Measurements from ENCODE around the gene CD84. TPM values are rescaled to one million over a fixed set of nuclear protein-coding genes. Genes with fewer than 3 reads are reported as not detected.

The CD84 gene
- total and polyA plus RNA-seq, 2 donors (not counting 1 experiment from before 2014, with no cell fraction given): 19.8 to 63.9 TPM

DNA sequence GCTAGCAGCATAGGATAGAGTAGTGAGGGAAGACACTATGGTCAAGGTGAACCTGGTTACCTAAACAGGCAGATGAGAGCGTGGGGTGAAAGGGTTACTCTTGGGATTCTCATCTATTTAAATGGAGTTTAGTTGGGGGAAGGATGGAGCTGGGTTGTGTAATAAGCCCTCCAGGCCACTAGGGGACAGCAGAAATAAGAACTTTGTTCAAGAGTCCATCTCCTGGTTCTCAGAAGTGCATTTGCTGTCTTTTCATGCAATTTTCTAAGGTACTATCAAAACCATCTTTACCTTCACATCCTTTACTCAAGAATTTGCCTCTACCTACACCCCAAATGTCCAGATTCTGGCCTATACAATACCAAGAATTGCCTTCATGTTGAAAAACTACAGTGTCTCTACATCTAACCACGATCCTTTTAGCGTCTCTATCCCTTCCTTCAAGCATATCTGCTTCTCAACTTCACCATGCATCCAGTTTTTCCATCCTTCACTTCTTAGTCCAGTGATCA is 39.5 kb upstream of the CD84 start:
- Mint-ChIP-seq H3K4me1 (peaks cover 59% of the 10 kb centered on the region), H3K27me3 (no peaks in the 10 kb centered on the region), H3K4me3 (no peak overlapping the region), H3K9me3 (ENCODE audit: insufficient read depth) (peaks cover 5% of the 10 kb centered on the region), H3K27ac (peak overlapping the region; percentile 8)
- H3K36me3 ChIP-seq (replicated peaks in 1 of 2; ENCODE audit: control extremely low read depth in 1 of 2, control insufficient read depth in 1 of 2, extremely low read depth in 1 of 2, insufficient read depth in 2 of 2, low read length in 1 of 2): peaks cover 0 to 66% of the 10 kb centered on the region in 2 experiments
- TF ChIP-seq EZH2 (IDR thresholded peaks at IDR 0.05; ENCODE audit: borderline replicate concordance, insufficient read depth, low read depth, low read length, poor library complexity, severe bottlenecking): no peak
- TF ChIP-seq, protein P1, sequence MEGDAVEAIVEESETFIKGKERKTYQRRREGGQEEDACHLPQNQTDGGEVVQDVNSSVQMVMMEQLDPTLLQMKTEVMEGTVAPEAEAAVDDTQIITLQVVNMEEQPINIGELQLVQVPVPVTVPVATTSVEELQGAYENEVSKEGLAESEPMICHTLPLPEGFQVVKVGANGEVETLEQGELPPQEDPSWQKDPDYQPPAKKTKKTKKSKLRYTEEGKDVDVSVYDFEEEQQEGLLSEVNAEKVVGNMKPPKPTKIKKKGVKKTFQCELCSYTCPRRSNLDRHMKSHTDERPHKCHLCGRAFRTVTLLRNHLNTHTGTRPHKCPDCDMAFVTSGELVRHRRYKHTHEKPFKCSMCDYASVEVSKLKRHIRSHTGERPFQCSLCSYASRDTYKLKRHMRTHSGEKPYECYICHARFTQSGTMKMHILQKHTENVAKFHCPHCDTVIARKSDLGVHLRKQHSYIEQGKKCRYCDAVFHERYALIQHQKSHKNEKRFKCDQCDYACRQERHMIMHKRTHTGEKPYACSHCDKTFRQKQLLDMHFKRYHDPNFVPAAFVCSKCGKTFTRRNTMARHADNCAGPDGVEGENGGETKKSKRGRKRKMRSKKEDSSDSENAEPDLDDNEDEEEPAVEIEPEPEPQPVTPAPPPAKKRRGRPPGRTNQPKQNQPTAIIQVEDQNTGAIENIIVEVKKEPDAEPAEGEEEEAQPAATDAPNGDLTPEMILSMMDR (IDR thresholded peaks at IDR 0.05): peak; percentile 79
- H3K4me2 ChIP-seq (replicated peaks; ENCODE audit: low read depth, low read length, poor library complexity, severe bottlenecking): no peak overlapping the region
- peak overlapping the region in 1 of 2 donors; percentile 2 for H3K27ac ChIP-seq (ENCODE audit: low read length in 2 of 2)
- H3K9me3 ChIP-seq (ENCODE audit: control extremely low read depth in 1 of 3, control insufficient read depth in 2 of 3, insufficient read depth in 1 of 3, low read length in 2 of 3): peaks cover 0 to 4% (median 0%) of the 10 kb centered on the region in 3 donors
- intact Hi-C loops (cut with micrococcal nuclease): loop anchor here (2.0 kb wide), 1 partner anchor 56 kb away; no protein-coding TSS in a partner anchor
- ATAC-seq (ENCODE audit: low read depth): peak; percentile 42
- WGBS (ENCODE audit: insufficient coverage): 95% methylated on average over 3 of the region's 3 CpGs
- no peaks in the 10 kb centered on the region for H3K27me3 ChIP-seq (replicated peaks in 1 of 4; ENCODE audit: control extremely low read depth in 1 of 4, control insufficient read depth in 3 of 4, insufficient read depth in 4 of 4, low read length in 3 of 4)
- peaks cover 35 to 43% of the 10 kb centered on the region in 2 donors for H3K4me1 ChIP-seq (ENCODE audit: control insufficient read depth in 2 of 2, insufficient read depth in 2 of 2, low read length in 2 of 2)
- H2AFZ ChIP-seq (ENCODE audit: insufficient read depth, low read depth, low read length, poor library complexity, severe bottlenecking): no peak overlapping the region
- H3K79me2 ChIP-seq (ENCODE audit: control insufficient read depth, insufficient read depth, low read length): peaks cover 52% of the 10 kb centered on the region
- ChIA-PET POLR2A (interaction anchor here (0.6 to 1.1 kb wide), 2 partner anchors 11 to 51 kb away, joined by 4 read pairs; no protein-coding TSS in a partner anchor), CTCF (interaction anchor here (0.7 to 5.8 kb wide), 32 partner anchors 10 to 335 kb away, joined by 3 to 73 read pairs (median 4); partner anchors contain the start of genes ITLN2 and SLAMF1)
- H4K20me1 ChIP-seq (ENCODE audit: control insufficient read depth, insufficient read depth, low read length, poor library complexity, severe bottlenecking): no peaks in the 10 kb centered on the region
- peak; percentile 58 for DNase-seq
- no peak overlapping the region for H3K9ac ChIP-seq (ENCODE audit: low read length)
- H3K4me3 ChIP-seq (ENCODE audit: control extremely low read depth in 1 of 5, extremely low read depth in 1 of 5, insufficient read depth in 1 of 5, low read depth in 2 of 5, low read length in 4 of 5): no peak overlapping the region

DNA sequence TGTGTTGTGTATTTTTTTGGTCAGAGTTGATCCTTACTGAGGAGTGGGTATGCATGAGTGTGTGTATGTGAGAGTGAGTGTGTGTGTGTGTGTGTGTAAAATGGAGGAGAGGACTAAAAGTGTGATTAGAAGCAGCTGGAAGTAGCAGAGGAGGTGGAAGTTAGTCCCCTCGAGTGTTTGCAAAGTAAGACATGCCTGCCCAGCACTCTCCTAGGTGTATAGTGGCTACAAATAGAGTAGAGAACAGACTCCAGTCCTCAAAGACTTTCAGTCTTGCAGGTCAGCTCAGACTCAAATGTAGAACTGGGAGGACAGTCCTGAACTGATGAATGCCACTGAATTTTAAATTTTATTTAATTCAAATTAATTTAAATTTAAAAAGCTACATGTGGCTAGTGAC is 39.0 kb upstream of the CD84 start:
- Mint-ChIP-seq H3K27me3 (no peaks in the 10 kb centered on the region), H3K4me3 (no peak overlapping the region), H3K27ac (no peak overlapping the region), H3K9me3 (ENCODE audit: insufficient read depth) (peaks cover 5% of the 10 kb centered on the region), H3K4me1 (peaks cover 54% of the 10 kb centered on the region)
- Histone ChIP-seq H3K4me2 (replicated peaks; ENCODE audit: low read depth, low read length, poor library complexity, severe bottlenecking) (no peak overlapping the region), H4K20me1 (ENCODE audit: control insufficient read depth, insufficient read depth, low read length, poor library complexity, severe bottlenecking) (no peaks in the 10 kb centered on the region), H3K4me1 (ENCODE audit: control insufficient read depth in 2 of 2, insufficient read depth in 2 of 2, low read length in 2 of 2) (peaks cover 30 to 39% of the 10 kb centered on the region in 2 donors), H3K9me3 (ENCODE audit: control extremely low read depth in 1 of 3, control insufficient read depth in 2 of 3, insufficient read depth in 1 of 3, low read length in 2 of 3) (peaks cover 0 to 4% (median 0%) of the 10 kb centered on the region in 3 donors), H3K27me3 (replicated peaks in 1 of 4; ENCODE audit: control extremely low read depth in 1 of 4, control insufficient read depth in 3 of 4, insufficient read depth in 4 of 4, low read length in 3 of 4) (no peaks in the 10 kb centered on the region), H3K4me3 (ENCODE audit: control extremely low read depth in 1 of 5, extremely low read depth in 1 of 5, insufficient read depth in 1 of 5, low read depth in 2 of 5, low read length in 4 of 5) (no peak overlapping the region), H3K79me2 (ENCODE audit: control insufficient read depth, insufficient read depth, low read length) (peaks cover 47% of the 10 kb centered on the region), H3K27ac (ENCODE audit: low read length in 2 of 2) (no peak overlapping the region), H3K36me3 (replicated peaks in 1 of 2; ENCODE audit: control extremely low read depth in 1 of 2, control insufficient read depth in 1 of 2, extremely low read depth in 1 of 2, insufficient read depth in 2 of 2, low read length in 1 of 2) (peaks cover 0 to 66% of the 10 kb centered on the region in 2 experiments), H3K9ac (ENCODE audit: low read length) (no peak overlapping the region), H2AFZ (ENCODE audit: insufficient read depth, low read depth, low read length, poor library complexity, severe bottlenecking) (no peak overlapping the region)
- ChIA-PET CTCF (interaction anchor here (0.6 to 5.8 kb wide), 27 partner anchors 11 to 372 kb away, joined by 3 to 73 read pairs (median 4); partner anchors contain the start of gene SLAMF1), POLR2A (interaction anchor here (1.1 kb wide), 1 partner anchor 11 kb away, joined by 4 read pairs; no protein-coding TSS in a partner anchor)
- no peak for DNase-seq
- no peak for ATAC-seq (ENCODE audit: low read depth)
- 63% methylated on average over 1 of the region's 1 CpG for WGBS (ENCODE audit: insufficient coverage)
- TF ChIP-seq EZH2 (IDR thresholded peaks at IDR 0.05; ENCODE audit: borderline replicate concordance, insufficient read depth, low read depth, low read length, poor library complexity, severe bottlenecking): no peak
- TF ChIP-seq, protein P1 (IDR thresholded peaks at IDR 0.05): no peak
- intact Hi-C loops (cut with micrococcal nuclease): loop anchor here (2.0 kb wide), 1 partner anchor 56 kb away; no protein-coding TSS in a partner anchor
